Transverse colon (tissue), 4 donors: ENCODE data around the gene GM2A.

Experiments used
- CTCF ChIP-seq, 5 experiments: fragments of 200-600 bp in 3 of 5; fragments of 450-650 bp in 2 of 5; sonication (generic) in 3 of 5; IDR thresholded peaks; 1 replicate in 2 of 5; 2 replicates in 3 of 5; pipeline ENCODE4 v1.5.1; 2016 to 2017; ENCODE audit warnings: antibody characterized with exemption in 5 of 5, inconsistent platforms in 3 of 5, mild to moderate bottlenecking in 2 of 5, moderate library complexity in 1 of 5
- EP300 ChIP-seq: sonication (generic); formaldehyde crosslinking; IDR thresholded peaks from one replicate; pipeline ENCODE4 v1.6.1; 2017; ENCODE audit warnings: antibody characterized with exemption, low read depth
- POLR2A ChIP-seq: fragments of 450-650 bp; IDR thresholded peaks from one replicate; pipeline ENCODE4 v1.6.1; 2016; ENCODE audit warnings: antibody characterized with exemption, mild to moderate bottlenecking, moderate library complexity
- POLR2AphosphoS5 ChIP-seq, 3 donors: sonication (generic); formaldehyde crosslinking; IDR thresholded peaks; one replicate each; pipeline ENCODE4 v1.6.1; 2016; ENCODE audit warnings: antibody characterized with exemption in 3 of 3

GRCh38 chr5:151255621-151256286 is 2.8 kb downstream of the GM2A start:
- TF ChIP-seq CTCF (IDR thresholded peaks at IDR 0.05) (no peak), POLR2A (no peak), EP300 (no peak), POLR2AphosphoS5 (IDR thresholded peaks at IDR 0.05) (no peak)
